K562 (cell line): ENCODE data around the gene ASB14. TPM values are rescaled to one million over a fixed set of nuclear protein-coding genes. Genes with fewer than 3 reads are reported as not detected.

Experiments
- ATF3 ChIP-seq, 2 experiments: fragments of 450-650 bp in 1 of 2; sonication (generic) in 1 of 2; formaldehyde crosslinking in 1 of 2; IDR thresholded peaks in 1 of 2; conservative IDR thresholded peaks in 1 of 2; 2 replicates each; pipeline versions ENCODE4 v1.6.1 to v1.8.1; 2016 to 2023; ENCODE audit warnings: mild to moderate bottlenecking in 2 of 2, moderate library complexity in 2 of 2, inconsistent platforms in 1 of 2, missing genetic modification reagents in 1 of 2
- CBFA2T3 ChIP-seq: fragments of 450-650 bp; IDR thresholded peaks from 2 replicates; pipeline ENCODE4 v1.6.1; 2017
- CC2D1A ChIP-seq: fragments of 450-650 bp; IDR thresholded peaks from 2 replicates; pipeline ENCODE4 v1.6.1; 2017; ENCODE audit warnings: mild to moderate bottlenecking
- CHD2 ChIP-seq: IDR thresholded peaks from 2 replicates; pipeline ENCODE4 v1.6.1; 2011; ENCODE audit warnings: low read depth, low read length
- EP300 ChIP-seq: IDR thresholded peaks from 2 replicates; pipeline ENCODE4 v1.6.1; 2012; ENCODE audit warnings: low read length, improper control_type of control experiment
- FOSL1 ChIP-seq: fragments of 200-800 bp; sonication (Bioruptor generic); conservative IDR thresholded peaks from 2 replicates; pipeline ENCODE4 v1.6.1; 2016; ENCODE audit warnings: missing genetic modification characterization, missing compliant biosample characterization
- HNRNPK ChIP-seq: fragments of 200-400 bp; formaldehyde crosslinking; IDR thresholded peaks from one replicate; pipeline ENCODE4 v1.6.1; 2018; ENCODE audit warnings: mild to moderate bottlenecking, low read depth, low read length; ENCODE audit not compliant: poor library complexity, severe bottlenecking
- KDM4B ChIP-seq, 2 experiments: fragments of 450-650 bp in 1 of 2; sonication (generic) in 1 of 2; IDR thresholded peaks; 2 replicates each; pipeline ENCODE4 v1.6.1; 2016 to 2017; ENCODE audit warnings: borderline replicate concordance in 2 of 2, antibody characterized with exemption in 1 of 2, low read depth in 1 of 2, mild to moderate bottlenecking in 1 of 2
- MAZ ChIP-seq, 2 experiments: fragments of 450-650 bp in 1 of 2; sonication (generic) in 1 of 2; formaldehyde crosslinking; IDR thresholded peaks in 1 of 2; conservative IDR thresholded peaks in 1 of 2; 2 replicates each; pipeline versions ENCODE4 v1.4.0 to v1.5.0; 2020; ENCODE audit warnings: mild to moderate bottlenecking in 1 of 2, missing genetic modification reagents in 1 of 2
- MXI1 ChIP-seq: IDR thresholded peaks from 2 replicates; pipeline ENCODE4 v1.6.1; 2011; ENCODE audit warnings: low read depth, mild to moderate bottlenecking, improper control_type of control experiment, low read length
- POLR2B ChIP-seq: fragments of 450-650 bp; IDR thresholded peaks from 2 replicates; pipeline ENCODE4 v1.6.1; 2018; ENCODE audit warnings: low read depth; ENCODE audit not compliant: partially characterized antibody
- RAD51 ChIP-seq: fragments of 450-650 bp; IDR thresholded peaks from 2 replicates; pipeline ENCODE4 v1.7.1; 2016; ENCODE audit warnings: low read depth, mild to moderate bottlenecking, borderline replicate concordance
- RBM25 ChIP-seq: fragments of 200-400 bp; formaldehyde crosslinking; IDR thresholded peaks from 2 replicates; pipeline ENCODE4 v1.6.1; 2018; ENCODE audit warnings: low read length, low read depth, moderate library complexity; ENCODE audit not compliant: severe bottlenecking
- TRIM24 ChIP-seq, 2 experiments: fragments of 450-650 bp; IDR thresholded peaks; 2 replicates each; pipeline ENCODE4 v1.6.1; 2016
- ZC3H4 ChIP-seq: sonication (generic); formaldehyde crosslinking; IDR thresholded peaks from 2 replicates; pipeline ENCODE4 v1.9.0; 2021; ENCODE audit warnings: missing genetic modification reagents, borderline replicate concordance
- ZFPM2 ChIP-seq: fragments of 250-450 bp; sonication (Bioruptor Pico); IDR thresholded peaks from 2 replicates; pipeline ENCODE4 v1.5.1; 2022; ENCODE audit warnings: mild to moderate bottlenecking
- ZNF175 ChIP-seq: fragments of 200-800 bp; sonication (Bioruptor generic); IDR thresholded peaks from 2 replicates; pipeline ENCODE4 v1.6.1; 2016; ENCODE audit warnings: low read depth, mild to moderate bottlenecking, missing genetic modification characterization, missing compliant biosample characterization
- ZNF280B ChIP-seq: fragments of 250-450 bp; sonication (Bioruptor Pico); IDR thresholded peaks from 2 replicates; pipeline ENCODE4 v1.5.1; 2021; ENCODE audit warnings: mild to moderate bottlenecking
- ZNF584 ChIP-seq: fragments of 200-800 bp; sonication (Bioruptor generic); IDR thresholded peaks from 2 replicates; pipeline ENCODE4 v1.6.1; 2016; ENCODE audit warnings: low read depth, mild to moderate bottlenecking, missing genetic modification characterization, missing compliant biosample characterization
- polyA plus RNA-seq, 8 experiments: library from polyadenylated mRNA; depleted of rRNA in 4 of 8; stranded (reverse) in 5 of 8; unstranded in 3 of 8; fragments of >200 nt; fragmentation: Nextera tagmentation in 2 of 8; fragmentation: Illumina TruSeq in 1 of 8; extraction: Ambion mirVana in 2 of 8; extraction: Trizol in 1 of 8; gene quantifications; 2 replicates each; pipeline versions ENCODE4 v1.2.1 to v1.2.3, GENCODE V29; 2011 to 2014; ENCODE audit warnings: inconsistent platforms in 1 of 8, missing spikeins in 1 of 8
- total RNA-seq, 7 experiments: library from RNA; depleted of rRNA in 6 of 7; stranded (reverse); fragments of >200 nt in 6 of 7; fragmentation: Illumina TruSeq in 2 of 7; extraction: Trizol in 2 of 7; gene quantifications; 2 replicates each; pipeline versions ENCODE4 v1.2.1 to v1.2.3, GENCODE V29; 2011 to 2021; ENCODE audit warnings: low replicate concordance in 1 of 7
- TF ChIP-seq, protein P1 (sequence below): fragments of 250-450 bp; sonication (Bioruptor Pico); IDR thresholded peaks from 2 replicates; pipeline ENCODE4 v1.4.0; 2020; ENCODE audit warnings: mild to moderate bottlenecking
- TF ChIP-seq, protein P2 (sequence below): fragments of 450-650 bp; formaldehyde crosslinking; IDR thresholded peaks from 2 replicates; pipeline ENCODE4 v1.4.0; 2020; ENCODE audit warnings: mild to moderate bottlenecking, moderate library complexity

ASB14 gene
- total and polyA plus RNA-seq, 9 of the 15 experiments (the other 6 are each of a cell fraction or from before 2014, with no cell fraction given), result 0.01 to 0.07 TPM; not detected in 7

DNA sequence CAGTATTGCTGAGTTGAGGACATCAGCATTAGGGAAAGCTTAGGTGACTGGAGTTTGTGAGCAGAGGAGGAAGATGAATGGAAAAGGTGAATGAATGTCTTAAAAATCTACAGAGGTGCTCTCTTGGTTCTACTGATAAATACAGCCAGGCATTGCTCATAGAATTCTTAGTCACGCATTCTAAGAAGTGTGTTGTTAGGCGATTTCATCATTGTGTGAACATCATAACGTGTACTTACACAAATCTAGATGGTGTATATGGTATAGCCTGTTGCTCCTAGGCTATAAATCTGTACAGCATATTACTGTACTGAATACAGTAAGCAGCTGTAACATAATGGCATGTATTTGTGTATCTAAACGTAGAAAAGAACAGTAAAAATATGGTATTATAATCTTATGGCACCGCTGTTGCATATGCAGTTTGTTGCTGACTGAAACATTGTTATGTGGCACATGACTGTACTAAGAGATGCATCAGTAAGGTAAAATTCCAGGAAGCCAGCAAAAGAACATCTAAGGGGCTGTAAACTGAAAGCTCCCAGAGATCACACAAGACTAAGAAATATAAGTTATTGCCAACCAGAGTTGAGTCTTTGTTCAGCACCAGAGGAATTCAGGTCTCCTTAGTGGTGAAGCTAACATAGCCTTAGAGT, 42.9 kb upstream of the ASB14 start (continued):
- TF ChIP-seq CHD2 (no peak), MXI1 (no peak), TRIM24 (IDR thresholded peaks at IDR 0.05) (peak; percentile 43 to 53; a peak in 2 of 4 replicates), CBFA2T3 (peak; percentile 26; the same call in 1 of the 2 replicates), HNRNPK (no peak), RBM25 (no peak), ZNF584 (CRISPR knock-in tag) (0 out of 2 replicates have a peak, but pooled peaks have one; percentile 55), RAD51 (no peak), KDM4B (IDR thresholded peaks at IDR 0.05; ENCODE audit: borderline replicate concordance in 2 of 2, low read depth in 1 of 2) (no peak), ATF3 (IDR thresholded peaks at IDR 0.05) (peak; percentile 85), ATF3 (CRISPR knock-in tag; conservative IDR thresholded peaks at IDR 0.05) (no peak), MAZ (CRISPR knock-in tag; conservative IDR thresholded peaks at IDR 0.05 in 1 of 2, IDR thresholded peaks at IDR 0.05 in 1 of 2) (0 out of 4 replicates have a peak, but pooled peaks of 1 of the 2 experiments have one; percentile 20), POLR2B (no peak), ZC3H4 (CRISPR knock-in tag) (no peak), ZNF280B (no peak), FOSL1 (tag) (peak; percentile 80), CC2D1A (no peak), ZFPM2 (CRISPR knock-in tag) (no peak), EP300 (peak; percentile 35; the same call in 1 of the 2 replicates), ZNF175 (CRISPR knock-in tag) (peak; percentile 48; the same call in 1 of the 2 replicates)
- TF ChIP-seq, protein P1, sequence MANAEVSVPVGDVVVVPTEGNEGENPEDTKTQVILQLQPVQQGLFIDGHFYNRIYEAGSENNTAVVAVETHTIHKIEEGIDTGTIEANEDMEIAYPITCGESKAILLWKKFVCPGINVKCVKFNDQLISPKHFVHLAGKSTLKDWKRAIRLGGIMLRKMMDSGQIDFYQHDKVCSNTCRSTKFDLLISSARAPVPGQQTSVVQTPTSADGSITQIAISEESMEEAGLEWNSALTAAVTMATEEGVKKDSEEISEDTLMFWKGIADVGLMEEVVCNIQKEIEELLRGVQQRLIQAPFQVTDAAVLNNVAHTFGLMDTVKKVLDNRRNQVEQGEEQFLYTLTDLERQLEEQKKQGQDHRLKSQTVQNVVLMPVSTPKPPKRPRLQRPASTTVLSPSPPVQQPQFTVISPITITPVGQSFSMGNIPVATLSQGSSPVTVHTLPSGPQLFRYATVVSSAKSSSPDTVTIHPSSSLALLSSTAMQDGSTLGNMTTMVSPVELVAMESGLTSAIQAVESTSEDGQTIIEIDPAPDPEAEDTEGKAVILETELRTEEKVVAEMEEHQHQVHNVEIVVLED (CRISPR knock-in tag), result no peak
- TF ChIP-seq, protein P2, sequence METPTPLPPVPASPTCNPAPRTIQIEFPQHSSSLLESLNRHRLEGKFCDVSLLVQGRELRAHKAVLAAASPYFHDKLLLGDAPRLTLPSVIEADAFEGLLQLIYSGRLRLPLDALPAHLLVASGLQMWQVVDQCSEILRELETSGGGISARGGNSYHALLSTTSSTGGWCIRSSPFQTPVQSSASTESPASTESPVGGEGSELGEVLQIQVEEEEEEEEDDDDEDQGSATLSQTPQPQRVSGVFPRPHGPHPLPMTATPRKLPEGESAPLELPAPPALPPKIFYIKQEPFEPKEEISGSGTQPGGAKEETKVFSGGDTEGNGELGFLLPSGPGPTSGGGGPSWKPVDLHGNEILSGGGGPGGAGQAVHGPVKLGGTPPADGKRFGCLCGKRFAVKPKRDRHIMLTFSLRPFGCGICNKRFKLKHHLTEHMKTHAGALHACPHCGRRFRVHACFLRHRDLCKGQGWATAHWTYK (CRISPR knock-in tag), result no peak
